Measurements from ENCODE around the gene THSD4. TPM values are rescaled to one million over a fixed set of nuclear protein-coding genes. Genes with fewer than 3 reads are reported as not detected.

The THSD4 gene
- 23.9 and 73.5 TPM in 2 replicates for total RNA-seq

GRCh38 chr15:71114887-71115566, at the start of gene THSD4:
THSD4 (plus strand) TSS chr15:71115471.
- TF ChIP-seq CTCF (conservative IDR thresholded peaks at IDR 0.05; ENCODE audit: low read depth, low read length), result peak; percentile 90
- DNase-seq (ENCODE audit: low read depth), result no peak
- peak within 1 kb of the TSS; percentile 79 for H3K4me3 ChIP-seq (ENCODE audit: low read depth, low read length)

GRCh38 chr15:71066983-71067382, 48.3 kb upstream of the THSD4 start:
- no peak for TF ChIP-seq CTCF (conservative IDR thresholded peaks at IDR 0.05; ENCODE audit: low read depth, low read length)
- H3K4me3 ChIP-seq (ENCODE audit: low read depth, low read length), result no peak overlapping the region
- DNase-seq (ENCODE audit: low read depth), result no peak

- TF ChIP-seq CTCF (conservative IDR thresholded peaks at IDR 0.05; ENCODE audit: low read depth, low read length), result peak; percentile 21
- no peak overlapping the region for H3K4me3 ChIP-seq (ENCODE audit: low read depth, low read length)
- DNase-seq (ENCODE audit: low read depth), result no peak
Measured at GRCh38 chr15:71069693-71070092, 45.6 kb upstream of the THSD4 start.

DNA sequence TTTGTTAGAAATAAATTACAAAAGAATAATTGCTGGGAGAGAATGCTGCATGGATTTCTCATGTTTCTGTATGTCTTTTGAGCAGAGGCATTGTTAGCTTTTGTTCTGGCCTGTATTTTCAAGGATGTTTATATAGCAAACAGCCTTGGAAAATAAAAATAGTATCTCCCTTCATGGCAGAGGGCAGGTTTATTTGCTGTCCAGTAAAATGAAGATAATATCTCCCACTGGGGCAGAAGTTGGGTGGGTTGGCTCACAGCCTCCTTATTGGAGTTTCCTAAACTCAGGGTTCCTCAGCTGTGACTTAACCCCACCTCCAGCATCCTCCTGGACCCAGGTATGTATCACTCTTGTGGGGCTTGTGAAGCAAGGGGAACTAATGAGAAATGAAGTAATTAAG, 43.7 kb upstream of the THSD4 start:
- no peak for TF ChIP-seq CTCF (conservative IDR thresholded peaks at IDR 0.05; ENCODE audit: low read depth, low read length)
- no peak overlapping the region for H3K4me3 ChIP-seq (ENCODE audit: low read depth, low read length)
- no peak for DNase-seq (ENCODE audit: low read depth)

GRCh38 chr15:71072423-71072822, 42.8 kb upstream of the THSD4 start:
- no peak for TF ChIP-seq CTCF (conservative IDR thresholded peaks at IDR 0.05; ENCODE audit: low read depth, low read length)
- DNase-seq (ENCODE audit: low read depth), result no peak
- no peak overlapping the region for H3K4me3 ChIP-seq (ENCODE audit: low read depth, low read length)

- H3K4me3 ChIP-seq (ENCODE audit: low read depth, low read length), result no peak overlapping the region
- TF ChIP-seq CTCF (conservative IDR thresholded peaks at IDR 0.05; ENCODE audit: low read depth, low read length), result no peak
- no peak for DNase-seq (ENCODE audit: low read depth)
Measured at GRCh38 chr15:71078506-71079207, 36.6 kb upstream of the THSD4 start.

Data from epithelial cell of proximal tubule (primary cell).